Retina (tissue), 1 donor: Measurements from ENCODE around the gene FHOD3.
"Not testable (repeated sequence)": the region's sequence is repeated elsewhere in the genome, so short reads cannot be mapped to it uniquely, and the experiment has no call there.

Source experiments
- DNase-seq: peaks from one replicate; pipeline ENCODE4 v3.0.0-alpha.2; 2016

Gene FHOD3

DNA sequence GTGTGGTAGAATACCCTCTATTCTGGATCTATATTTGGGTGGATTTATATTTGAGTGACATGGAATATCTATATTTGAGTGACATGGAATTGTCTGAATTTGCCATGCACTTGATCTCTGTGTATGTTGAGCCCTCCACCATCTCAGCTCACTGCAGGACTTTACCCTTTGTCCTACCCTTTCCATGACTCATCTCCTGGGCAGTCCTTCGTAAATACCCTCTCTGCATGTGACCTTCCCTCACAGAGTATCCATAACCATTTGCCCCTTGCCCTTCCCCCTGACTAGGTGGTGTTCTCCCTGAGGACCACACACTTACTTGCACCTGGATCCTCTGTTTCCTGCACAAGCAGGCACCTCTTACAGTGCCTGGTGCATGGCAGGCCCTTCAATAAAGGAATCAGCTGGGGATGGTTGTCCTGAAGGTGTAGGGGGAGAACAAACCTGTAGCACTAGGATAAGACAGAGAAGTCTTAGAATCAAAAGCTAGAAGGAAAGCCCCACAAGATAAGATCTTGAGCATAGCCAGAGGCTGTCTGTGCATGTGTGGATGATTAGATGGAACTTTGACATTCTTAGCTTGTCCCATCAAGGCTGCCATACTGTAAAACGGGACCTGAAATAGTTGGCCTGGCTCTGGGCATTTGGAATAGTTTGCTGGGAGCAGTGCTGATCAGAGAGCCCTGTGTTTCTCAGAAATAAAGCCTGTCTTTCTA lies 230.4 kb downstream of the FHOD3 start:
- DNase-seq = no peak

DNA sequence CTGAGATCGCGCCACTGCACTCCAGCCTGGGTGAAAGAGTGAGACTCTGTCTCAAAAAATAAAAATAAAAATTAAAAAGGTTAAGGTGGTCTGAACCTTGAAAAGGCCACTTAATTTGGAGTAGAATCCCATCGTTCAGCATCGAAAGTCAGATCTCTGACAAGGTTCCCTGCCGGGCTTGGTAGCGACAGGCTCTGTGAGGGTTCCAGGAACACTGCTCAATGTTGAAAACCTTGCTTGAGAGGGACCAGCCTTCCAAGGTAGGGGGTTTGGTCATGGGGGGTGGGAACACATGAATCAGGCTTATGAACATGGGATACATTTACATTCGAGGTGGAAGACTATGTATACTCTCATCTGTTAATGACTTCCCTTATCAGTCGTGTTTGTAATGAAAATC lies 232.2 kb downstream of the FHOD3 start:
- DNase-seq = no peak

DNA sequence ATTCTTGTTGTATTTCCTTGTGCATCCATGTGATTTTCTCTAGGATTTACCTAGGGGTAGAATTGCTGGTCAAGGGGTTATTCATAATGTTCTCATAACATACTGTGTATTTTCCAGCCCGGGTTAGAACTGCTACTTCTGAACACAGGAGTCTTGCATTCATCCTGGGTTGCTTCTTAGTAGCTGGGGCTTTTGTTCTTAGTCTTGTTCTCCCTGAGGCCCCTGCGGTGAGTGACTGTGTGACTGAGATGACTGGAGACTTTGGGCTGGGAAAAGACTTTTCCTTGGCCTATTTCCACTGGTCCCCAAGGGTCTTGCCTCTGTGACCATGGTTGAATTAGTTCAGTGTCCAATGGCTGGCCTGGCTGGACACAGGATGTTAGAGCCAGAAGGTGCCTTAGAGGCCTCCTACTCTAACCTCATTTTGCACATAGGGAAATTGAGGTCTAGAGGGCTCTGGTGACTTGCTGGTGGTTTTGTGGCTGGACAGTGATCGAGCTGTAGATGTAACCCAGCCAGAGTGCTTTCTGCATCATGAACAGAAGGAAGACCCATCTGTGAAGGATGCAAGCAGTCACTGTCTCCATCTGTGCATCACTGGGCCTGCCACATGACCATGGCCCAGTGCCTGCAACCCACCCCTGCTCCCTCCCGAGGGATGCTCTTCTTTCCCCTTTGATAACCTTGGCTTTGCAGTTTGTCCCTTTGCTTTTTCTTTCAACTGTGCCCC lies 233.3 kb downstream of the FHOD3 start:
- no peak for DNase-seq

DNA sequence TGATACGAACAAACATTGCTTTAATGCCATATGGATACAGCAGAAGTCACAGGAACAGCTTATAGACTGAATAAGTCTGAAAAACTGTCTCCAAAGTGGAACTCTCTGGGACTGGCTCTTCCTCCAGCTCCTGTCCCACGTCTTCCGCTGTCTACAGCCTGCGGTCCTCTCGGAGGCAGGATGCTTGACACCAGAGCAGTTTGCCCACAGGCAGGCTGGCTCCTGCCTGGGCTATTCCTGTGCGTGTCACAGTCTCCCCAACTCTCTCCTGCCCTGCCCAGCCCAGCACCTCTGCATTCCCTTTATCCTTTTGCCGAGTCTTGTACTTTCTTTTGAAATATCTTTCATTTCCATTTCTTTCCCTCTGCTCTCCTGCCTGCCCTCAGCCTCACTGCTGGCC lies 234.1 kb downstream of the FHOD3 start:
- DNase-seq = no peak

- no peak for DNase-seq
Measured at GRCh38 chr18:36532394-36532793, 234.9 kb downstream of the FHOD3 start.

DNA sequence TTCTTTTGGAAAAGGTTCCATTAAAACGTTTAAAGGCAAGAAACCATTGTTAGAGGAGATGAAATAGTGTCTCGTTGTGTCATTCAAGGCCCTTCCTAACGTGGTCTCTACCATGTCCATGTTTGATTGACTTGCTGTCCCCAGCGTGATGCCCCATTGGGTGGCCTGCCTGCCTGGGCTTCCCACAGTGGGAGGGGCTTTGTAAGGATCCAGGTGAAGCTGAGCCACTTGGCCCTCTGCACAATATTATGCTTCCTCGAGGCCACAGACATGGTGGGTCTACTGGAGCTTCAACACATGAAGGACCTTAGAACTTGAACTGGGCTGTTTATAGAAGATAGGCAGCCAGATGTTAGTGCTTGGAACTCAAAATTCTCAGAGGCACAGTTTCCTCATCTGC lies 235.3 kb downstream of the FHOD3 start:
- DNase-seq = no peak

DNA sequence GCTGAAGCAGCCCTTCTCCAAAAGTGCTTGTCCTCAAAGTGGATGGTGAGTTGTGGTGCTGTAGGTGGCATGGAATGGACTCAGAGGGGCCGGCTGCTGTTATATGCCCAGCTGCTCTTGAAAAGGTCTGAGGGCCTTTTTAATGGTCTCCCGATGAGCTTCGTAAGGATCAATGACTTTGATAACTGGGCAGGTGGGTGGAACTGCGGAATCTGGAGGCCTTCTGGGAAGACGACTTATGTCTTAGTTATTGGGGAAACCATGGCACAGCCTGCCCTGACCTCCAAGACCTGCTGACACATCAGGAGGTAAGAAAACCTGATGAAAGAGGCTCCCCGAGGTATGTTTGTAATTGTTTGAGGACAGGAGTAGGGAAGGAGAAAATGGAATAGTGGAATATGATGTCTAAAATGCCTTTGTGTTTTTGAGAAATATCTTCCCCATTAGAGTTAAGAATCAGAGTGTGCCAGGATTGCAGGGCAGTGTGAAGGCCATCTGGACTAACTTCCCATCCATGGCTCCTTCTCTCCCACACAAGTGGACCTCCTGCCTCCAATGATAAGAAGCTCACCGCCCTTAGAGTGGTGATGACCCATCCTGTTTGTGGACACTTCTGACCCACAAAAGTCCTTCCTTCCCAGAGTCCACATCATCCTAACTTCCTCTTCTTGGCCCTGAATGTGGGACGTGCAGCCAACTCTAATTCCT lies 236.1 kb downstream of the FHOD3 start:
- no peak for DNase-seq

DNA sequence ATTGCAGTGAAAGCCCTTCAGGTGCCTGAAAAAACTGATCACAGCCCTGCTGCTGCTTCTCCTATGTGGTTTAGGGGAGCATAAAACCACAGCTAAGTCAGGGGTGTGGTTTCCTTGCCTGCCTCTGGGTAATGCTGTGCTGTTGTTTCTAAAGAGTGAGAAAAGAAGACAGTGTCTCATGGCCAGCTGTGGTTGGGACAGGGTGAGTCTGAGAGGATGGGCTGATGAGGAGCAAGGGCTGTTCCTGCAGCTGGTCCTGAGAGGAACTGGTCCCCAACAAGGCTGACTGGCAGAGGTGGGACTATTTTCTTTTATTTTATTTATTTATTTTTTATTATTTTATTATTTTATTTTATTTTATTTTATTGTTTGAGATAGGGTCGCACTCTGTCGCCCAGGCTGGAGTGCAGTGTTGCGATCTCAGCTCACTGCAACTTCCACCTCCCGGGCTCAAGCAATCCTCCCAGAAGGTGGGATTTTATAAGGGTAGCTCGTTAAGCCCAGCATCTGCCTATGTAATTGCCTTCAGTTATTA lies 236.7 kb downstream of the FHOD3 start:
- DNase-seq = no peak

GRCh38 chr18:36535202-36535935 lies 237.9 kb downstream of the FHOD3 start:
- peak; percentile 15 for DNase-seq

DNA sequence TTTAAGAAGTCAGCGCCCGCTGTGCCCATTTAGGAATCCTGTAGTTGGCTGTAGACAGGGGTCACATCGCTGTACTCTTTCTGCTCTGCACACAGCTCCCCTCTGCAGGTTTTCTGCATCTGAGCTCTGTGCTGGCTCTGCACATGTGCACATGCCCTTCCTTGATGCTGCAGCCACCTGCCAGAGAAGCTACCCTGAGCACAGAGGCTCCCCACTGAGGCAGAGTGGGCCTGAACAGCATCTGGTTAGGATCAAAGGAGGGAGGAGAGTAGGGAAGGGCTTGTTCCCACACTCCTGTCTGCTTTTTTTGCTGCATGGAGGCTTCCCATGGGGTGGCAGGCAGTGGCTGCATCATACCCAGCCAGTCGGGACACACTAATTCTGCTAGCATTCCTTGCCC lies 238.9 kb downstream of the FHOD3 start:
- DNase-seq = peak; percentile 13

- no peak for DNase-seq
Measured at GRCh38 chr18:36537289-36537688, 239.8 kb downstream of the FHOD3 start.

DNA sequence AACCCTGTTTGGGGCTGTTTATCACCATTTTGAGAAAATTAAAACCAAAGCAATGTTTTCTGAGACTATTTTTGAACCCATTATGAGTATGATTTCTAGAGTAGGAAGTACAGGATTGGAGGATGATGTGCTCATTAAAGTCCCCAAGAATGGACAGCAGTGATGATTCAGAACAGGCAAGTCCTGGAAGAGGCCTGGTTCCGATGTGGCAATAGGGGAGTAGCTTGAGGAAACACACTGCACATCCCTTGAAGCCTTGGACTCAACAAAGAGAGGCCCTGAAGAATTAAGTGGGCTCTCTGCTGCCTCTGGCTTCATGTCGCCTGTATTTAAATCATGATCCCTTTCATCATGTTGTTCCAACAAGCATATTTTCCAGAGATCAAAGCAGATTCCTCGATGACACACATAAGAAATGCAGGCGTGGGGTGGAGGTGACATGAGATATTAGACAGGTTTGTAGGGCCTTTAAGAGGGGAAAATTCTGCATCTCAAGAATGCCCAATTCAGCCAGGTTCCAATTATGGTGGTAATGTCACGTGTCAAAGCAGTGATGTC lies 242.2 kb downstream of the FHOD3 start:
- no peak for DNase-seq

DNA sequence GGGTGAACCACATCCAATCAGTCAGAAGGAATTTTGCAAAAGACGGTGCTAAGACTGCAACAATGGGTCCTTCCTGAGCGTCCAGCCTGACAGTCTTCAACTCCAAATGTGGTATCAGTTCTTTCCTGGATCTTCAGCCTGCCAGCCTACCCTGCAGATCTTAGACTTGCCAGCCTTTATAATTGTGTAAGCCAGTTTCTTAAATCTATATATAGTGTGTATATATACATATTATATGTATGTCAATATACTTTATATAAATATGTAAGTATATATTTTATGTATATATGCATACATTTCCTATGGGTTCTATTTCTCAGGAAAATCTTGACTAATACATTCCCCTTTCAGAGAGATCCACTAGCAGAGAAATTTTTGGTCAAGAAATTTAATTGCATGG lies 245.5 kb downstream of the FHOD3 start:
- DNase-seq = no peak

- no peak for DNase-seq
Measured at GRCh38 chr18:36543991-36544725, 246.6 kb downstream of the FHOD3 start.

- no peak for DNase-seq
Measured at GRCh38 chr18:36545821-36546427, 248.4 kb downstream of the FHOD3 start.

GRCh38 chr18:36546876-36547275 lies 249.4 kb downstream of the FHOD3 start:
- DNase-seq = no peak

DNA sequence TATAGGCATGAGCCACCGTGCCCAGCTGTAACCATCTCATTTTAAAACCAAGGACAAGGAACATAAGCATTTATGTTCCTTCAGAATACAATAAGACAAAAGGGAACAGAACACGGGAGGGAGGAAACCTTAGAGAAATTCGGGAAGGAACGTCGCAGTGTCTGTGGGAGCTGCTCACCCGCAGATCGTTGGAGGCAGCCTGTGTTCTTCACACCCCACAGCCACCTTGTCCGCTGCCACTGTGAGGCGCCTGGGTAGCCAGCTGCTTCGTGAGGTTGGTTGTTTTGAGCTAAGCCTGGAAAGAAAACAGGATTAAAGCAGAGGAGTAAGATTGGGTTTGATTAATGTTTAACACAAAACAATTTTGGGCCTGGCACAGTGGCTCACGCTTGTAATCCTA lies 250.0 kb downstream of the FHOD3 start:
- no peak for DNase-seq

GRCh38 chr18:36551274-36551673 lies 253.8 kb downstream of the FHOD3 start:
- DNase-seq = not testable (repeated sequence)

DNA sequence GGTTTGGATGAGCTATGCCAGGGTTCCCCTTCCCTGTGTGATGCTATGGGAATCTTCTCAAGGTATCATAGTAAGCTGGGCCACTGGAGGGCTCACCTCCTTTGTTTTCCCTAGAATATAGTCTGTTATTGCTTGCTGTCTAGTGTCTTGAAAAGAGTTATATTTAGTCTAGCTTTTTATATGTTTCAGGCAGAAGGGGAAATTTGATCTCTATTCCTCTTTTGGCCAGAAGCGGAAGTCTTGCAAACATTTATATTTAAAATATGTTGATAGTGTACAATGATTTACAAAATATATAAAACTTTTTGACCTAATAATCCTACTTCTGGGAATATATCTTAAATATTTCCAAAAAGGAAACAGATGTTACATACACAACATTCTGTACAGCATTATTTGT lies 260.7 kb downstream of the FHOD3 start:
- DNase-seq = no peak

DNA sequence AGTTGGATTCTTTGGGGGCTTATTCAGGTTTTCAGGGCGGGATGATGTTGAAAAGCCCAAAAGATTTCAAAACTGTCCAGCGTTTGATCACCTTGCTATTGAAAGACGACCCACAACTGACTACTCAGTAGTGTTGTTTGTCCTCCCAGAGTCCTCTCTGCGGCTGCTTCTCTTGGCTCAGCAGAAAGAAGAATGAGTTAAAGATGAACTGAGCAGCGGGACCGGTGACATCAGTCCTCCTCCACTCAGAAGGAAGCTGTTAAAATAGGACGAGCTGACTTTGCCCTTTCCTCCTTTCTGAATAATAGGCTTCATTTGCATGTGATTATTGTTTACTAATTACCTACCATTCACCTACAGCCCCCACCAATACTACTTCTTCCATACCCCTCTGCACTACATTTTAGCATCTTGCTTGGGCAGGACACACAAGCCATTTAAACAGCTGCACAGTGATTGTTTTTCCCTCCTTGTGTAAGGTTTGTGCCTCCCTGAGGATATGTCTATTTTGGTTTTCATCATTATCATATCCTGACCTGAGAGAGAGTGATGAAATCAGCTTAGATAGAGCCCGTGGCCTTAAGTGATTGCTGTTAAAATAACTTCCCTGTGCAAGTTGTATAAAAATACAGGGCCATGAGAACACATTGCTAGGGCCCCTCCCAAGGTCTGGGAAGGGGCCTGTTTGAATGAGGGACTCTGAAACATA lies 261.8 kb downstream of the FHOD3 start:
- no peak for DNase-seq

- DNase-seq = no peak
Measured at GRCh38 chr18:36560187-36560586, 262.7 kb downstream of the FHOD3 start.
